ENCODE results near the gene ABHD16A. TPM values are rescaled to one million over a fixed set of nuclear protein-coding genes. Genes with fewer than 3 reads are reported as not detected.
"Not testable (repeated sequence)": the region's sequence is repeated elsewhere in the genome, so short reads cannot be mapped to it uniquely, and the experiment has no call there.

The ABHD16A gene
- total and polyA plus RNA-seq, 2 donors (not counting 3 experiments of a cell fraction or from before 2014, with no cell fraction given): 48.9 to 60.3 TPM

DNA sequence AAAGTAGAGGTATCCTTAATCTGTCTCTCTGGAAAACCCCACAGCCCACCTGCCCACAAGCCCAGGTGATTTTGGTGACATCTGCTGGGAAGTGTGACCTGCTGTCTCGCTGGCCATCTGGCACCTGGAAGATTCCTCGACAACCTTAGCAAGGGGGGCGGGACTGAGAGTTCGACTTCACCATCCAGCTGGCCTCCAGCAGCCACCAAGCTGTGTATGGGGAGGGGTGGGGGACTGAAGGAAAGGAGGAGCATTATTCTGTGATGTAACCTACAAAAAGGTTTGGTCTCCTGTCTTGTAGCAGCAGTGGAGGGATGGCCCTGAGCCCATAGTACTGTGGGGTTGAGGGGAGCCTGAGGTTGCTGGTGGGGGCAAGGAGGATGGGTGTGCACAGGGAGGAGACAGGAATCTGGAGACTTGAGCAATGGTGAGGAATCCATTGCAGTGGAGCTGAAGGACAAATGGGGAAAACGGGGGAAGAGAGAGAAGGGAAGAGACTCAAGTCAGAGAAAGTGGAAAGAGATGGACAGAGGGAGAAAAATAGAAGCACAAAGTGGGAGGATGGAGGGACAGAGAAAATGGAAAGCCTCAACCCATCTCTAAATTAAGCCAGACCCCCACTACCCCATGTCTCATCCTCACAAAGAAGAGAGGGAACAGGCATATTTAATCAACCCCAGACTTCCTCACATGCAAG lies 7.5 kb upstream of the ABHD16A start:
- ChIA-PET POLR2A (interaction anchor here (0.5 to 1.3 kb wide), 4 partner anchors 7 to 103 kb away, joined by 3 to 7 read pairs (median 3); partner anchors contain the start of genes ABHD16A and CLIC1), CTCF (interaction anchor here (1.2 to 2.3 kb wide), 5 partner anchors 8 to 59 kb away, joined by 3 to 14 read pairs (median 4); partner anchors contain the start of genes ABHD16A and DDAH2)
- H3K79me2 ChIP-seq (ENCODE audit: control insufficient read depth, insufficient read depth, low read length): no peaks in the 10 kb centered on the region
- intact Hi-C loops (cut with micrococcal nuclease) (no loop called here), dilution Hi-C loops (cut with MboI; ENCODE audit: extremely low pct_ligation_motif_present, low sequenced_read_pairs) (no loop called here)
- no peak overlapping the region for H3K4me3 ChIP-seq (replicated peaks in 1 of 3; ENCODE audit: insufficient read depth in 1 of 3, low read depth in 1 of 3, low read length in 3 of 3)
- peak overlapping the region; percentile 52 for H2AFZ ChIP-seq (ENCODE audit: low read depth, low read length)
- no peak overlapping the region for H3K9ac ChIP-seq (replicated peaks; ENCODE audit: extremely low read depth, insufficient read depth, low read length)
- H3K4me1 ChIP-seq (ENCODE audit: control insufficient read depth, extremely low read depth, insufficient read depth, low read length): peaks cover 8% of the 10 kb centered on the region
- H3K9me3 ChIP-seq (replicated peaks; ENCODE audit: control insufficient read depth, insufficient read depth, low read length): no peaks in the 10 kb centered on the region
- no peaks in the 10 kb centered on the region for H3K9me1 ChIP-seq (replicated peaks; ENCODE audit: control insufficient read depth, extremely low read depth, insufficient read depth, low read length)
- H4K20me1 ChIP-seq (replicated peaks; ENCODE audit: control insufficient read depth, extremely low read depth, insufficient read depth, low read length): no peaks in the 10 kb centered on the region
- BruUV-seq (replicated peaks): no TSS peak
- DNase-seq (ENCODE audit: low read depth, low spot score) (no peak), FAIRE-seq (no peak)
- no peak overlapping the region for H3K27ac ChIP-seq (ENCODE audit: insufficient read depth, low read depth, low read length)
- TF ChIP-seq POLR2A (IDR thresholded peaks at IDR 0.05; ENCODE audit: low read depth, low read length) (no peak), FOS (IDR thresholded peaks at IDR 0.05; ENCODE audit: borderline replicate concordance, insufficient read depth, low read length) (no peak), JUN (IDR thresholded peaks at IDR 0.05; ENCODE audit: borderline replicate concordance, insufficient read depth, insufficient read length, low read depth) (no peak), MYC (IDR thresholded peaks at IDR 0.05; ENCODE audit: low read depth, low read length) (no peak), GATA2 (IDR thresholded peaks at IDR 0.05; ENCODE audit: insufficient read depth, insufficient read length, low read depth, low read length) (no peak), POLR2AphosphoS5 (IDR thresholded peaks at IDR 0.05; ENCODE audit: insufficient read depth, low read depth, low read length) (no peak), EZH2 (IDR thresholded peaks at IDR 0.05; ENCODE audit: borderline replicate concordance, low read depth, low read length, severe bottlenecking) (no peak)
- TF ChIP-seq, protein P1, sequence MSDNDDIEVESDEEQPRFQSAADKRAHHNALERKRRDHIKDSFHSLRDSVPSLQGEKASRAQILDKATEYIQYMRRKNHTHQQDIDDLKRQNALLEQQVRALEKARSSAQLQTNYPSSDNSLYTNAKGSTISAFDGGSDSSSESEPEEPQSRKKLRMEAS (IDR thresholded peaks at IDR 0.05; ENCODE audit: insufficient read depth, insufficient read length): no peak
- TF ChIP-seq, protein P2, sequence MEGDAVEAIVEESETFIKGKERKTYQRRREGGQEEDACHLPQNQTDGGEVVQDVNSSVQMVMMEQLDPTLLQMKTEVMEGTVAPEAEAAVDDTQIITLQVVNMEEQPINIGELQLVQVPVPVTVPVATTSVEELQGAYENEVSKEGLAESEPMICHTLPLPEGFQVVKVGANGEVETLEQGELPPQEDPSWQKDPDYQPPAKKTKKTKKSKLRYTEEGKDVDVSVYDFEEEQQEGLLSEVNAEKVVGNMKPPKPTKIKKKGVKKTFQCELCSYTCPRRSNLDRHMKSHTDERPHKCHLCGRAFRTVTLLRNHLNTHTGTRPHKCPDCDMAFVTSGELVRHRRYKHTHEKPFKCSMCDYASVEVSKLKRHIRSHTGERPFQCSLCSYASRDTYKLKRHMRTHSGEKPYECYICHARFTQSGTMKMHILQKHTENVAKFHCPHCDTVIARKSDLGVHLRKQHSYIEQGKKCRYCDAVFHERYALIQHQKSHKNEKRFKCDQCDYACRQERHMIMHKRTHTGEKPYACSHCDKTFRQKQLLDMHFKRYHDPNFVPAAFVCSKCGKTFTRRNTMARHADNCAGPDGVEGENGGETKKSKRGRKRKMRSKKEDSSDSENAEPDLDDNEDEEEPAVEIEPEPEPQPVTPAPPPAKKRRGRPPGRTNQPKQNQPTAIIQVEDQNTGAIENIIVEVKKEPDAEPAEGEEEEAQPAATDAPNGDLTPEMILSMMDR (IDR thresholded peaks at IDR 0.05; ENCODE audit: extremely low read depth in 1 of 2, insufficient read depth in 1 of 2, low read depth in 1 of 2, low read length in 2 of 2): no peak
- H3K27me3 ChIP-seq (ENCODE audit: control insufficient read depth in 2 of 2, insufficient read depth in 2 of 2, low read length in 2 of 2): no peaks in the 10 kb centered on the region
- no peak overlapping the region for H3K4me2 ChIP-seq (ENCODE audit: insufficient read depth, low read length)
- no peaks in the 10 kb centered on the region for H3K36me3 ChIP-seq (ENCODE audit: control insufficient read depth in 2 of 2, extremely low read depth in 1 of 2, insufficient read depth in 2 of 2, low read length in 2 of 2)

DNA sequence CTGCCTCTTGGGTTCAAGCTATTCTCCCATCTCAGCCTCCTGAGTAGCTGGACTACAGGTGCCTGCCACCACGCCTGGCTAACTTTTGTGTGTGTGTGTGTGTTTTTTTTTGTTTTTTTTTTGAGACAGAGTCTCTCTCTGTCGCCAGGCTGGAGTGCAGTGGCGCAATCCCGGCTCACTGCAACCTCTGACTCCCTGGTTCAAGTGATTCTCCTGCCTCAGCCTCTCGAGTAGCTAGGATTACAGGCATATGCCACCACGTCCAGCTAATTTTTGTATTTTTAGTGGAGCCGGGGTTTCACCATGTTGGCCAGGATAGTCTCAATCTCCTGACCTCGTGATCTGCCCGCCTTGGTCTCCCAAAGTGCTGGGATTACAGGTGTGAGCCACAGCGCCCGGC lies 6.0 kb upstream of the ABHD16A start:
- POLR2A ChIA-PET; H2AFZ ChIP-seq (ENCODE audit: low read depth, low read length); CTCF ChIA-PET; H3K27me3 ChIP-seq (ENCODE audit: control insufficient read depth in 2 of 2, insufficient read depth in 2 of 2, low read length in 2 of 2); H3K36me3 ChIP-seq (ENCODE audit: control insufficient read depth in 2 of 2, extremely low read depth in 1 of 2, insufficient read depth in 2 of 2, low read length in 2 of 2); dilution Hi-C loops (cut with MboI; ENCODE audit: extremely low pct_ligation_motif_present, low sequenced_read_pairs); H3K4me2 ChIP-seq (ENCODE audit: insufficient read depth, low read length); intact Hi-C loops (cut with micrococcal nuclease); H3K4me3 ChIP-seq (replicated peaks in 1 of 3; ENCODE audit: insufficient read depth in 1 of 3, low read depth in 1 of 3, low read length in 3 of 3); H4K20me1 ChIP-seq (replicated peaks; ENCODE audit: control insufficient read depth, extremely low read depth, insufficient read depth, low read length); H3K9me1 ChIP-seq (replicated peaks; ENCODE audit: control insufficient read depth, extremely low read depth, insufficient read depth, low read length); H3K9me3 ChIP-seq (replicated peaks; ENCODE audit: control insufficient read depth, insufficient read depth, low read length); FAIRE-seq; DNase-seq (ENCODE audit: low read depth, low spot score); H3K9ac ChIP-seq (replicated peaks; ENCODE audit: extremely low read depth, insufficient read depth, low read length); BruUV-seq (replicated peaks); H3K4me1 ChIP-seq (ENCODE audit: control insufficient read depth, extremely low read depth, insufficient read depth, low read length); H3K79me2 ChIP-seq (ENCODE audit: control insufficient read depth, insufficient read depth, low read length); H3K27ac ChIP-seq (ENCODE audit: insufficient read depth, low read depth, low read length): not testable (repeated sequence)
